ENCODE data around the gene PAIP2.
"Not testable (repeated sequence)": the region's sequence is repeated elsewhere in the genome, so short reads cannot be mapped to it uniquely, and the experiment has no call there.

The PAIP2 gene

DNA sequence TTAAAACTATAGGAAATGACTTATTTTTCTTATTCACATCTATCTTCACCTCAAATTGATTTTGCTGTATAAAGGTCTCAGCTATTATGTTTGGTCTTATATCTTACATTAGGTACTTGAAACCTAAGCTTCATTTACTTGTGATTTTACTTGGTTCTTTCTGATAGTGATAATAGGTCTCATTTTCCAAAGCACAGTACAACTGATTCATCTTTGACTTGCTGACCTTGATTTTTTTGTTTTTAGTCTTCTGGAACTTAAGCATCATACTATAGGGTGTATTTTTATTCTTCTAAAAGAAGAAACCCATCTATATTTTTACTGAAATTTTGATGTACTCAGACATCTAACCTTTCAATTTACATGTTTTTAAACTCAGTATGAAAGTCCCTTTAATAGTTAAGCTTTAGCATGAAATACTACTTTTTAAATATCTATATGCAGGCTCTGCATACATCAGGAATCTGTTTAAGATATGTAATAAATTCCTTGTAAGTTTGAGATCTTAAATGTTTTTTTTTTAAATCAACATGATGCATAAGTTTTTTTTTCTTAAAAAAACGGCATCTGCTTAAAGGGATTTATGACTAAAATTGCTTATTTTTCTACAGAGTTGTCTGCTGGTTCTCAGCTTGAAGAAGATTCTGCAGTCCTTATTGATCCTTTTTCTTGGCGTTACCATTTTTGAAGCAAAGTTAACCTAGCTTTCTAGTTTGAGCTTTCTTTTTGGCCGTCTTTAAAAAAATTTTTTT, 34.9 kb upstream of the PAIP2 start:
- TF ChIP-seq, protein P1, sequence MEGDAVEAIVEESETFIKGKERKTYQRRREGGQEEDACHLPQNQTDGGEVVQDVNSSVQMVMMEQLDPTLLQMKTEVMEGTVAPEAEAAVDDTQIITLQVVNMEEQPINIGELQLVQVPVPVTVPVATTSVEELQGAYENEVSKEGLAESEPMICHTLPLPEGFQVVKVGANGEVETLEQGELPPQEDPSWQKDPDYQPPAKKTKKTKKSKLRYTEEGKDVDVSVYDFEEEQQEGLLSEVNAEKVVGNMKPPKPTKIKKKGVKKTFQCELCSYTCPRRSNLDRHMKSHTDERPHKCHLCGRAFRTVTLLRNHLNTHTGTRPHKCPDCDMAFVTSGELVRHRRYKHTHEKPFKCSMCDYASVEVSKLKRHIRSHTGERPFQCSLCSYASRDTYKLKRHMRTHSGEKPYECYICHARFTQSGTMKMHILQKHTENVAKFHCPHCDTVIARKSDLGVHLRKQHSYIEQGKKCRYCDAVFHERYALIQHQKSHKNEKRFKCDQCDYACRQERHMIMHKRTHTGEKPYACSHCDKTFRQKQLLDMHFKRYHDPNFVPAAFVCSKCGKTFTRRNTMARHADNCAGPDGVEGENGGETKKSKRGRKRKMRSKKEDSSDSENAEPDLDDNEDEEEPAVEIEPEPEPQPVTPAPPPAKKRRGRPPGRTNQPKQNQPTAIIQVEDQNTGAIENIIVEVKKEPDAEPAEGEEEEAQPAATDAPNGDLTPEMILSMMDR (conservative IDR thresholded peaks at IDR 0.05): no peak
- no peak overlapping the region for H3K27ac ChIP-seq

DNA sequence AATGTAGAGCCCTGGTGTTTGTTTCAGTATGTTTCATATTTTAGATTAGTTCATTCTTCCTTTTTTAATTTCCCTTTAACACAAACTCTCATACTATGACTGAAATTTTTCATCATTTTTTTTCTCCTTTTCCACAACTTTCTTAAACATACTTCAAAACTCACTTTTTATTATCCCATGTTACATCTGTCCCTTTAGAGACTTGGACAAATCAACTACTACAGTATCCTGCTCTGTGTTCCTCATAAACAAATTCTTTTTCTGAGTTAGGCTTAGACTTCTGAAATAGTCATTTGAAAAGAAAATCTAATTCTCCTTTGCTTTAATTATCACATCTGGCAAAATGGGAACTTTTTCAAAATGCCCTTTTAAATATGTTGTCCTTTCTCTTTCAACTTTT, 32.9 kb upstream of the PAIP2 start:
- no peak overlapping the region for H3K27ac ChIP-seq
- TF ChIP-seq, protein P1 (conservative IDR thresholded peaks at IDR 0.05): no peak

DNA sequence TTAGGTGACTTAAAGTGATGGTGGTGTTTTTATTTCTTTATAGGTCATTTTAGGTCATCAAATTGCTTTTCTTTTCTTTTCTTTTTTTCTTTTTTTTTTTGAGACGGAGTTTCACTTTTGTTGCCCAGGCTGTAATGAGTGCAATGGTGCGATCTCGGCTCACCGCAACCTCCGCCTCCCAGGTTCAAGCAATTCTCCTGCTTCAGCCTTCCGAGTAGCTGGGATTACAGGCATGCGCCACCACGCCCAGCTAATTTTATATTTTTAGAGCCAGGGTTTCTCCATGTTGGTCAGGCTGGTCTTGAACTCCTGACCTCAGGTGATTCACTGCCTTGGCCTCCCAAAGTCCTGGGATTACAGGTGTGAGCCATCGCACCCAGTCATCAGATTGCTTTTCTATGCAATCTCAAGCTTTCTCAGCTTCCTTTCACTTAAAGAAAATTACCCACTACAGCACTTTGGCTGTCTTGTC, 30.9 kb upstream of the PAIP2 start:
- H3K27ac ChIP-seq: not testable (repeated sequence)

DNA sequence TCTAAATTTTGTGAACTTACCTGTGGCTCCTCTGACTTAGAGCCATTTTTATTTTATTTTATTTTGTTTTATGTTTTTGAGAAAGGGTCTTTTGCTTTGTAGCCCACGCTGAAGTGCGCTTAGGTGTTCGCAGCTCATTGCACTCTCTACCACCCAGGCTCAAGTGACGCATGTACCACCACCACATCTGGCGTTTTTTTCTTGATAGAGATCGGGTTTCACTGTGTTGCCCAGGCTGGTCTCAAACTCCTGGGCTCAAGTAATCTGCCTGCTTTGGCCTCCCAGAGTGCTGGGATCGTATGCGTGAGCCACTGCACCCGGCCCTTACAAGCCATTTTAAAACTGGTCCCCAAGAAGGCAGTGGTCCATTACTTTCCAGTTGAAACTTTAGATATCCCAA, 29.6 kb upstream of the PAIP2 start:
- no peak overlapping the region for H3K27ac ChIP-seq
- TF ChIP-seq, protein P1 (conservative IDR thresholded peaks at IDR 0.05): no peak

DNA sequence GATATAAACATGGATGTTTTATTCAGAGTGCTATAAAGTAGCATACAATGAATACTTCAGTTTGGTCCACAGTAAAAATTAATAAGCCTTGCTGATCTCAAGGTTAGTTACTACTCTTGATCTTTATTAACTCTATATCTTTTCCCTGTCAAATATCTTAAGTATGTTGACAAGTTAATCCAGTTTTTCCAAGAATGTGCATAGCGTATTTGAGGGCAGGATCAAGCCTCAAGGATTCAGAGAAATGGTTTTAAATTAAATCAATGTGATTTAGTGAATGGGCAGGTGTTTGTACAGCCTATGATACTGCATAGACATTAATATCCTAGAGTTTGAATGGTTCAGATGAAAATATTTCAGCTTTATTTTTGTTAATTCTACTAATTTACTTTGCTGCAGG, 27.4 kb upstream of the PAIP2 start:
- TF ChIP-seq, protein P1 (conservative IDR thresholded peaks at IDR 0.05): no peak
- H3K27ac ChIP-seq: no peak overlapping the region

DNA sequence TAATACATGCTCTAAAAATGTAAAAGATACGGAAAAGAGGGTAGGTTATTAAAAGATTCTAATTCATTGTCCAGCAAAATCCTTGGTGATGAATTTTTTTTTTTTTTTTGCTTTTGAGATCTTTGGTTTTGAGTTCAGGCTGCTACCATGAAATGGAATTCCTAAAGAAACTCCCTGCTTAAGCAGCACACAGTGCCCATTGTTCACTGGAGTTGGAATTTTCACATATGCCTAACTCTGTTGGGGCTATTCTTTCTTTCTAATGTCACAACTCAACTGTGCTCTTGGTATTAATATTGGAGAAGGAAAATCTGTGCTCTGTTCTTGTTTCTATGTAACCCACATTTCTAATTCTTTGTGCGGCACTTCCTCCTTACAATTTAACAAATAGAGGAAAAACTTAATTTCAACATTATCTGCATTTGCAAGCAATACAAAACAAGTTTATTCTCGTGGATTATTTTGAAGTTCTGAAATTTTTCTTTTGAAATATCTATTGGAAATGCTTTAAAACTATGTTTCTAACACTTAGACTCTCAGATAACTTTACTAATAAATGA, 26.5 kb upstream of the PAIP2 start:
- no peak overlapping the region for H3K27ac ChIP-seq

DNA sequence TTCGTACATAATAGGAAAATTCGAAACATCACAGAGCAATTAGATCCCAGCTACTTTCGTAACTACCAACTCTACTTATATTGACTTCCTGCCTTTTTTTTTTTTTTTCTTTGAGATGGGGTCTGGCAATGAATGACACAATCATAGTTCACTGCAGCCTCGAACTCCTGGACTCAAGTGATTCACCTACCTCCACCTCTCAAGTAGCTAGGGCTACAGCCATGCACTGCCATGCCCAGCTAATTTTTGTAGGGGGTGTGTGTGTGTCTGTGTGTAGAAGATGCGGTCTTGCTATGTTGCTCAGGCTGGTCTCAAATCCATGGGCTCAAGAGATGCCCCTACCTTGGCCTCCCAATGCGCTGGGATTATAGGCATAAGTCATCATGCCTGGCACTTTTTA, 5.8 kb upstream of the PAIP2 start:
- TF ChIP-seq, protein P1 (conservative IDR thresholded peaks at IDR 0.05): no peak
- H3K27ac ChIP-seq: no peak overlapping the region

More for the DNA sequence above, 26.5 kb upstream of the PAIP2 start:
- TF ChIP-seq, protein P1 (conservative IDR thresholded peaks at IDR 0.05): no peak

DNA sequence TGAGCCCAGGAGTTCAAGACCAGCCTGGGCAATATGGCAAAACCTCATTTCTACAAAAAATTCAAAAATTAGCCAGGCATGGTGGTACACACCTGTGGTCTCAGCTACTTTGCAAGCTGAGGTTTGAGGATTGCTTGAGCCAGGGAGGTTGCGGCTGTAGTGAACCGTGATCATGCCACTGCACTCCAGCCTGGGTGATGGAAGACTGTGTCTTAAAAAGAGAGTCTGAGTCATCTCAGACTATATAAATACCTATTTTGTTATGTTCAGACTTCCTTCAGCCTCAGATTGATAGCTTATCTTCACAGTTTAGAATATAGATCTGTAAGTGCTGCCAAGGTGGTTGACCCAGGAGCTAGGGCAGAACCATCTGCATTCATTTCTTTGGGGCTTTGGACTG, 1.6 kb upstream of the PAIP2 start:
- no peak overlapping the region for H3K27ac ChIP-seq
- TF ChIP-seq, protein P1 (conservative IDR thresholded peaks at IDR 0.05): no peak
